HCT116 (cell line): ENCODE measurements around the gene FAM221B. TPM values are rescaled to one million over a fixed set of nuclear protein-coding genes. Genes with fewer than 3 reads are reported as not detected.

ENCODE experiments used
- ATAC-seq: fragments of 200-7000 bp; cut with Tn5 transposase; 2 replicates; pipeline ENCODE4 v1.9.1; 2020; ENCODE audit warnings: mild to moderate bottlenecking, moderate library complexity
- BruUV-seq: library from RNA; stranded (reverse); fragments of 400-500 nt; replicated peaks from 2 replicates; lab custom pipeline; 2021; lab: Mats Ljungman, UMichigan
- CTCF ChIA-PET: fragments of 300-600 bp; sonication (Branson Sonifier 250); formaldehyde crosslinking; loops from one replicate; lab custom pipeline; 2021; ENCODE audit warnings: antibody characterized with exemption; lab: Charles Lee
- POLR2A ChIA-PET: fragments of 300-600, 350-600 bp; sonication (Branson Sonifier 250); formaldehyde crosslinking; loops from one replicate; lab custom pipeline; 2021; ENCODE audit warnings: antibody characterized with exemption; lab: Charles Lee
- RAD21 ChIA-PET, 2 experiments: fragments of 300-600 bp; sonication (Branson Sonifier 250); formaldehyde crosslinking; loops; one replicate each; lab custom pipeline; 2023; ENCODE audit warnings: low total read pairs in 2 of 2; ENCODE audit not compliant: uncharacterized antibody in 2 of 2, unreplicated experiment in 2 of 2, low non-redundant PET in 1 of 2; lab: Charles Lee
- DNase-seq: peaks from one replicate; pipeline ENCODE4 v3.0.0-alpha.2; 2010; ENCODE audit warnings: low read depth, low spot score
- H2AFZ ChIP-seq: fragments of 200-600 bp; shearing (Covaris generic), sonication (generic); 2 replicates; pipeline ENCODE4 v1.6.1; 2017; ENCODE audit warnings: low read depth, mixed run types, mixed read lengths, antibody characterized with exemption, low read length; ENCODE audit not compliant: poor library complexity, severe bottlenecking
- H3K27ac ChIP-seq: 2 replicates; pipeline ENCODE4 v1.5.1; 2012; ENCODE audit warnings: low read depth, low read length
- H3K27me3 ChIP-seq: fragments of 200-600 bp; sonication (generic); 2 replicates; pipeline ENCODE4 v1.6.1; 2016; ENCODE audit warnings: mixed run types, low read length, mixed read lengths; ENCODE audit not compliant: insufficient read depth
- H3K36me3 ChIP-seq, 2 experiments: fragments of 200-500 bp in 1 of 2; fragments of 200-600 bp in 1 of 2; sonication (Bioruptor generic) in 1 of 2; sonication (generic) in 1 of 2; 2 replicates each; pipeline versions ENCODE4 v1.5.1 to v1.6.1; 2014 to 2016; ENCODE audit warnings: low read length in 2 of 2, inconsistent platforms in 1 of 2, mixed read lengths in 1 of 2, mixed run types in 1 of 2; ENCODE audit not compliant: insufficient read depth in 2 of 2, control insufficient read depth in 1 of 2
- H3K4me1 ChIP-seq, 2 experiments: fragments of 200-600 bp in 1 of 2; sonication (generic) in 1 of 2; 2 replicates each; pipeline versions ENCODE4 v1.5.1 to v1.6.1; 2012 to 2017; ENCODE audit warnings: low read length in 2 of 2, inconsistent platforms in 1 of 2, mild to moderate bottlenecking in 1 of 2, mixed read lengths in 1 of 2, mixed run types in 1 of 2, moderate library complexity in 1 of 2; ENCODE audit not compliant: insufficient read depth in 2 of 2, control insufficient read depth in 1 of 2
- H3K4me2 ChIP-seq: fragments of 200-600 bp; sonication (generic); 2 replicates; pipeline ENCODE4 v1.6.1; 2017; ENCODE audit warnings: mixed run types, low read length, mixed read lengths
- H3K4me3 ChIP-seq, 2 experiments: fragments of 200-600 bp in 1 of 2; sonication (generic) in 1 of 2; replicated peaks in 1 of 2; 2 replicates each; pipeline ENCODE4 v1.5.1; 2011 to 2016; ENCODE audit warnings: low read length in 2 of 2, control low read depth in 1 of 2, low read depth in 1 of 2, mild to moderate bottlenecking in 1 of 2, mixed read lengths in 1 of 2, mixed run types in 1 of 2
- H3K79me2 ChIP-seq: fragments of 200-600 bp; sonication (generic); 2 replicates; pipeline ENCODE4 v1.6.1; 2017; ENCODE audit warnings: mild to moderate bottlenecking, mixed run types, low read length, moderate library complexity, mixed read lengths; ENCODE audit not compliant: insufficient read depth
- H3K9ac ChIP-seq: fragments of 200-600 bp; sonication (generic); 2 replicates; pipeline ENCODE4 v1.6.1; 2016; ENCODE audit warnings: low read length, mixed read lengths
- H3K9me2 ChIP-seq: fragments of 200-600 bp; sonication (generic), shearing (Covaris generic); 2 replicates; pipeline ENCODE4 v1.6.1; 2017; ENCODE audit warnings: mixed run types, mild to moderate bottlenecking, moderate library complexity; ENCODE audit not compliant: insufficient read depth
- H3K9me3 ChIP-seq, 2 experiments: fragments of 200-500 bp in 1 of 2; fragments of 200-600 bp in 1 of 2; sonication (Bioruptor generic) in 1 of 2; sonication (generic) in 1 of 2; 2 replicates each; pipeline ENCODE4 v1.6.1; 2014 to 2017; ENCODE audit warnings: low read length in 2 of 2, mixed read lengths in 2 of 2, inconsistent platforms in 1 of 2, low read depth in 1 of 2, mild to moderate bottlenecking in 1 of 2, mixed run types in 1 of 2, moderate library complexity in 1 of 2; ENCODE audit not compliant: control insufficient read depth in 1 of 2, insufficient read depth in 1 of 2
- H4K20me1 ChIP-seq: fragments of 200-600 bp; sonication (generic), shearing (Covaris generic); 2 replicates; pipeline ENCODE4 v1.6.1; 2017; ENCODE audit warnings: mixed run types, mild to moderate bottlenecking, moderate library complexity; ENCODE audit not compliant: insufficient read depth
- CBX3 ChIP-seq: IDR thresholded peaks from 2 replicates; pipeline ENCODE4 v1.6.1; 2012; ENCODE audit warnings: low read depth
- POLR2AphosphoS5 ChIP-seq: IDR thresholded peaks from 2 replicates; pipeline ENCODE4 v1.6.1; 2011; ENCODE audit warnings: mild to moderate bottlenecking, low read depth, low read length, moderate library complexity
- SIN3A ChIP-seq: IDR thresholded peaks from 2 replicates; pipeline ENCODE4 v1.6.1; 2012; ENCODE audit warnings: low read depth
- SP1 ChIP-seq: IDR thresholded peaks from 2 replicates; pipeline ENCODE4 v1.6.1; 2012; ENCODE audit warnings: low read depth
- SRF ChIP-seq: IDR thresholded peaks from 2 replicates; pipeline ENCODE4 v1.6.1; 2012; ENCODE audit warnings: low read depth
- TCF7L2 ChIP-seq: IDR thresholded peaks from 2 replicates; pipeline ENCODE4 v1.7.0; 2011; ENCODE audit warnings: borderline replicate concordance, inconsistent platforms; ENCODE audit not compliant: insufficient read depth, insufficient read length; ENCODE audit errors: extremely low read depth
- YY1 ChIP-seq: IDR thresholded peaks from 2 replicates; pipeline ENCODE4 v1.6.1; 2011; ENCODE audit warnings: low read length, low read depth, moderate library complexity, mild to moderate bottlenecking; ENCODE audit not compliant: insufficient replicate concordance; ENCODE audit errors: extremely low read depth
- ZBTB33 ChIP-seq: IDR thresholded peaks from 2 replicates; pipeline ENCODE4 v1.6.1; 2011; ENCODE audit warnings: mild to moderate bottlenecking, low read length, moderate library complexity; ENCODE audit not compliant: insufficient replicate concordance; ENCODE audit errors: extremely low read depth
- ZNF274 ChIP-seq: fragments of 200-500 bp; sonication (Bioruptor generic); IDR thresholded peaks from 2 replicates; pipeline ENCODE4 v1.6.1; 2014; ENCODE audit warnings: mild to moderate bottlenecking, low read depth, low read length, inconsistent platforms
- intact Hi-C: fragments of 100-400 bp; cut with micrococcal nuclease; formaldehyde crosslinking; loops from 2 replicates; pipeline ENCODE4 v1.10.0; 2022
- total RNA-seq: library from RNA; stranded (reverse); gene quantifications from one replicate; pipeline ENCODE4 v1.2.1, GENCODE V29; 2021; ENCODE audit not compliant: unreplicated experiment

Gene FAM221B
- total RNA-seq, 1 experiment from 2014 or later: not detected

- ATAC-seq (no peak), DNase-seq (no peak)
- Histone ChIP-seq H2AFZ (no peak overlapping the region), H3K9ac (no peak overlapping the region), H3K4me2 (no peak overlapping the region), H3K4me3 (no peak overlapping the region), H3K9me2 (no peaks in the 10 kb centered on the region), H3K9me3 (no peaks in the 10 kb centered on the region), H3K36me3 (no peaks in the 10 kb centered on the region), H3K27me3 (no peaks in the 10 kb centered on the region), H3K4me1 (peaks cover 0 to 13% of the 10 kb centered on the region in 2 experiments; a peak in 2 of 4 replicates), H3K27ac (no peak overlapping the region), H3K79me2 (no peaks in the 10 kb centered on the region), H4K20me1 (no peaks in the 10 kb centered on the region)
- no TSS peak for BruUV-seq
- ChIA-PET POLR2A (no interaction called here), RAD21 (no interaction called here), CTCF (no interaction called here)
- TF ChIP-seq SIN3A: no peak
- no peak for TF ChIP-seq ZBTB33
- intact Hi-C loops: no loop called here
Measured at GRCh38 chr9:35842020-35842745, 13.7 kb upstream of the FAM221B start.

- H2AFZ ChIP-seq: no peak overlapping the region
- intact Hi-C loops: no loop called here
- no TSS peak for BruUV-seq
- TF ChIP-seq CBX3 (no peak), SIN3A (no peak), POLR2AphosphoS5 (no peak), ZNF274 (no peak), YY1 (no peak), TCF7L2 (no peak), SRF (no peak), SP1 (no peak)
- TF ChIP-seq, all 23 proteins: peak for 0
- Histone ChIP-seq H3K4me3 (no peak overlapping the region), H3K36me3 (no peaks in the 10 kb centered on the region), H3K79me2 (no peaks in the 10 kb centered on the region), H3K27me3 (no peaks in the 10 kb centered on the region), H3K4me2 (no peak overlapping the region), H3K9me2 (no peaks in the 10 kb centered on the region), H4K20me1 (no peaks in the 10 kb centered on the region), H3K9me3 (no peaks in the 10 kb centered on the region), H3K9ac (no peak overlapping the region), H3K4me1 (peaks cover 0 to 13% of the 10 kb centered on the region in 2 experiments; a peak in 2 of 4 replicates), H3K27ac (no peak overlapping the region)
- CTCF ChIA-PET: no interaction called here
- POLR2A ChIA-PET: no interaction called here
- ATAC-seq (no peak), DNase-seq (no peak)
- RAD21 ChIA-PET: no interaction called here
Measured at GRCh38 chr9:35841645-35841900, 13.0 kb upstream of the FAM221B start.
